Measurements from ENCODE around the gene TENT5A. TPM values are rescaled to one million over a fixed set of nuclear protein-coding genes. Genes with fewer than 3 reads are reported as not detected.

The TENT5A gene
- total RNA-seq, 2 donors from 2014 or later = 20.1 to 32.8 TPM

- no peaks in the 10 kb centered on the region for H3K36me3 ChIP-seq
- no peak for TF ChIP-seq CTCF (IDR thresholded peaks at IDR 0.05)
- no peaks in the 10 kb centered on the region for H3K9me3 ChIP-seq
- no peaks in the 10 kb centered on the region for H3K27me3 ChIP-seq
- intact Hi-C loops (cut with DNase I) = no loop called here
- H3K4me1 ChIP-seq = peaks cover 8% of the 10 kb centered on the region
- no peak for DNase-seq
- H3K4me3 ChIP-seq = no peak overlapping the region
- H3K27ac ChIP-seq = no peak overlapping the region
- H3K9ac ChIP-seq (ENCODE audit: low read depth in 2 of 2, low read length in 2 of 2) = no peak overlapping the region
These were observed 10.1 kb upstream of the TENT5A start for GRCh38 chr6:81762606-81763005.

- no peak for DNase-seq
- Histone ChIP-seq H3K27ac (no peak overlapping the region), H3K27me3 (no peaks in the 10 kb centered on the region), H3K9ac (ENCODE audit: low read depth in 2 of 2, low read length in 2 of 2) (no peak overlapping the region), H3K9me3 (no peaks in the 10 kb centered on the region), H3K36me3 (no peaks in the 10 kb centered on the region), H3K4me3 (no peak overlapping the region), H3K4me1 (peaks cover 3% of the 10 kb centered on the region)
- TF ChIP-seq CTCF (IDR thresholded peaks at IDR 0.05) = no peak
- intact Hi-C loops (cut with DNase I) = no loop called here
These were observed 9.7 kb upstream of the TENT5A start for GRCh38 chr6:81762132-81762531.

- no peaks in the 10 kb centered on the region for H3K36me3 ChIP-seq
- intact Hi-C loops (cut with DNase I) = no loop called here
- no peak overlapping the region for H3K4me3 ChIP-seq
- H3K27ac ChIP-seq = no peak overlapping the region
- H3K4me1 ChIP-seq = no peaks in the 10 kb centered on the region
- H3K27me3 ChIP-seq = no peaks in the 10 kb centered on the region
- DNase-seq = no peak
- H3K9ac ChIP-seq (ENCODE audit: low read depth in 2 of 2, low read length in 2 of 2) = no peak overlapping the region
- H3K9me3 ChIP-seq = no peaks in the 10 kb centered on the region
- no peak for TF ChIP-seq CTCF (IDR thresholded peaks at IDR 0.05)
These were observed 8.7 kb upstream of the TENT5A start for GRCh38 chr6:81761197-81761596.

- Histone ChIP-seq H3K9me3 (no peaks in the 10 kb centered on the region), H3K4me3 (no peak overlapping the region), H3K27me3 (no peaks in the 10 kb centered on the region), H3K27ac (no peak overlapping the region), H3K36me3 (no peaks in the 10 kb centered on the region), H3K4me1 (no peaks in the 10 kb centered on the region), H3K9ac (ENCODE audit: low read depth in 2 of 2, low read length in 2 of 2) (no peak overlapping the region)
- intact Hi-C loops (cut with DNase I) = loop anchor here (10.0 kb wide), 1 partner anchor 525 kb away; no protein-coding TSS in a partner anchor
- no peak for DNase-seq
- TF ChIP-seq CTCF (IDR thresholded peaks at IDR 0.05) = no peak
These were observed 7.3 kb upstream of the TENT5A start for GRCh38 chr6:81759782-81760181.

- Histone ChIP-seq H3K4me3 (no peak overlapping the region), H3K36me3 (no peaks in the 10 kb centered on the region), H3K9me3 (no peaks in the 10 kb centered on the region), H3K9ac (ENCODE audit: low read depth in 2 of 2, low read length in 2 of 2) (no peak overlapping the region), H3K27me3 (no peaks in the 10 kb centered on the region), H3K4me1 (peaks cover 4% of the 10 kb centered on the region), H3K27ac (no peak overlapping the region)
- TF ChIP-seq CTCF (IDR thresholded peaks at IDR 0.05) = no peak
- intact Hi-C loops (cut with DNase I) = loop anchor here (10.0 kb wide), 1 partner anchor 523 kb away; no protein-coding TSS in a partner anchor
- no peak for DNase-seq
These were observed 5.7 kb upstream of the TENT5A start for GRCh38 chr6:81758221-81758620.

All from colonic mucosa (tissue), 4 donors.